Measurements from ENCODE around the gene CFAP90. TPM values are rescaled to one million over a fixed set of nuclear protein-coding genes. Genes with fewer than 3 reads are reported as not detected.

The CFAP90 gene
- polyA plus RNA-seq, 1 donor: 0.75 TPM

DNA sequence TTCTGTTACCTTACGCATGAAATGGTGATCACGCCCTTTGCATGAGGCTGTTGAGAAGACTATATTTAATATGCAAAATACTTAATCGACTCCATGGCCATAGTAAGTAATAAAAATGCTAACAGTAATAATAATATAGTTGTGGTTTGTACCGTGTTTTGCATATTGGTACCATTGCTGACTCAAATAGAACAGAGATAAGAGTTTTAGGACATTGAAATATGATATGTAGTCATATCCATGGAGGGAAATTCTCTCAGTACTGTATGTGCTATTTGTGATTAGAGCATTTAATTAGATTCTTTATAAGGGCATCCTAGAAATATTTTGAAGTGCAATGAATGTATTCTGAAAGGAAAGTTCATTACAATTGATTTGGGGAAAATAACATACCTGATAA, 41.9 kb downstream of the CFAP90 start:
- 93% methylated on average over 3 of the region's 4 CpGs for WGBS (ENCODE audit: insufficient coverage, low lambda C conversion rate)
- Histone ChIP-seq H3K9me3 (ENCODE audit: control insufficient read depth, low read depth, low read length) (no peaks in the 10 kb centered on the region), H3K27ac (ENCODE audit: low read length) (no peak overlapping the region), H3K4me3 (ENCODE audit: low read length) (no peak overlapping the region), H3K27me3 (ENCODE audit: control insufficient read depth, insufficient read depth, low read length) (no peaks in the 10 kb centered on the region), H3K36me3 (ENCODE audit: control insufficient read depth, insufficient read depth, low read length) (no peaks in the 10 kb centered on the region), H3K4me1 (ENCODE audit: control insufficient read depth, insufficient read depth, low read length) (no peaks in the 10 kb centered on the region)
- no peak for DNase-seq

GRCh38 chr5:7805379-7805778, 45.6 kb downstream of the CFAP90 start:
- no peaks in the 10 kb centered on the region for H3K36me3 ChIP-seq (ENCODE audit: control insufficient read depth, insufficient read depth, low read length)
- DNase-seq: no peak
- no peaks in the 10 kb centered on the region for H3K27me3 ChIP-seq (ENCODE audit: control insufficient read depth, insufficient read depth, low read length)
- no peak overlapping the region for H3K4me3 ChIP-seq (ENCODE audit: low read length)
- no peak overlapping the region for H3K27ac ChIP-seq (ENCODE audit: low read length)
- H3K9me3 ChIP-seq (ENCODE audit: control insufficient read depth, low read depth, low read length): no peaks in the 10 kb centered on the region
- H3K4me1 ChIP-seq (ENCODE audit: control insufficient read depth, insufficient read depth, low read length): no peaks in the 10 kb centered on the region
- 100% methylated on average over 2 of the region's 2 CpGs for WGBS (ENCODE audit: insufficient coverage, low lambda C conversion rate)

DNA sequence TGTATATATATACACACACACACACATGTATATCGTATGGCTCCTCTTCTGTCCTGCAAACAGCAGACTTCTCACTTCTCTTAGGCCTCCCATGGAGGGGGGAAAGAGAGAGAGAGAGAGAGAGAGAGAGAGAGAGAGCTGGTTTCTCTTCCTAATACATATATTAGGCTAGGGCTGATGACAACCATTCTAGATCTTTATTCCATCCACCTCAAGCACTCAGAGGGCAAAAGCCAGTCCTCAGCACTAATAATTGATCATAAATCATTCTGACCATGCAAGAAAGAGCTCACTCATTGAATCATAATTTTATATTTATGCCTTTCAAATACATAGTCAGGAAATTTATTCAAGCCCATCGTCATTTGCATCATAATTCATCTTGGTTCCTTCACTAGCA, 47.0 kb downstream of the CFAP90 start:
- no peaks in the 10 kb centered on the region for H3K27me3 ChIP-seq (ENCODE audit: control insufficient read depth, insufficient read depth, low read length)
- H3K27ac ChIP-seq (ENCODE audit: low read length): no peak overlapping the region
- no peaks in the 10 kb centered on the region for H3K36me3 ChIP-seq (ENCODE audit: control insufficient read depth, insufficient read depth, low read length)
- H3K9me3 ChIP-seq (ENCODE audit: control insufficient read depth, low read depth, low read length): no peaks in the 10 kb centered on the region
- H3K4me1 ChIP-seq (ENCODE audit: control insufficient read depth, insufficient read depth, low read length): no peaks in the 10 kb centered on the region
- WGBS (ENCODE audit: insufficient coverage, low lambda C conversion rate): 63% methylated on average over 1 of the region's 2 CpGs
- H3K4me3 ChIP-seq (ENCODE audit: low read length): no peak overlapping the region
- no peak for DNase-seq

GRCh38 chr5:7802855-7803254, 48.1 kb downstream of the CFAP90 start:
- Histone ChIP-seq H3K4me3 (ENCODE audit: low read length) (no peak overlapping the region), H3K27me3 (ENCODE audit: control insufficient read depth, insufficient read depth, low read length) (no peaks in the 10 kb centered on the region), H3K27ac (ENCODE audit: low read length) (no peak overlapping the region), H3K36me3 (ENCODE audit: control insufficient read depth, insufficient read depth, low read length) (no peaks in the 10 kb centered on the region), H3K9me3 (ENCODE audit: control insufficient read depth, low read depth, low read length) (no peaks in the 10 kb centered on the region), H3K4me1 (ENCODE audit: control insufficient read depth, insufficient read depth, low read length) (no peaks in the 10 kb centered on the region)
- WGBS (ENCODE audit: insufficient coverage, low lambda C conversion rate): no CpG with 5 or more reads among the region's 6 CpGs
- DNase-seq: no peak

DNA sequence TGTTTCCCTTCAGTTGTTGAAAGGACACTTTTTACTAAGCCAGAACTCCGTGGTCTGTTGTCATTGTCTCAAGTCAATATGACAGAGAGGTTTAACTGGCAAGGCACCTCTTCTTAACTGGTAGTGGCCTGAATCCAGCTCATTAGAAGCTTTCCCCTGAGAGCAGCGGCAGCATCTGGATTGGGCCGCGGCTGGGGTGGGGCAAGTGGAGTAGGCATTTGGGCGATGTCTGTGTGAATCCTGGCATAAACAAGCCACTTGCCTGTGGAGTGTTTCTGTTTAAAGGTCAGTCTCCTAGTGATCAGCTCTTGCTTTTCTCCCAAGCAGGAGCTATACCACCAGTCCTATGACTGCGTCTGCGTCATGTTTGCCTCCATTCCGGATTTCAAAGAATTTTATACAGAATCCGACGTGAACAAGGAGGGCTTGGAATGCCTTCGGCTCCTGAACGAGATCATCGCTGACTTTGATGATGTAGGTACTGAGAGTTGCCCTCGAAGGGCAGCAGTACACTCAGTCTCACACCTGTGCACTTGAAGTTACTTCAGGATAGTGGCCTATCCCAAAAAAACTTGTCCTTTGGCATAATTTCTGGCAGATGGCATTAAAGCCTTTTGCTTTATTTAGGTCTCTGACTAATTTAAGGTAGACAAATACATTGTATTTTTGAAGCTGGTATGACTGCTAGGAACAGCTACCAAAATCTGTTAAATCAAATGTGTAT, 48.9 kb downstream of the CFAP90 start:
- WGBS (ENCODE audit: insufficient coverage, low lambda C conversion rate): no CpG with 5 or more reads among the region's 14 CpGs
- H3K4me3 ChIP-seq (ENCODE audit: low read length): no peak overlapping the region
- H3K27ac ChIP-seq (ENCODE audit: low read length): no peak overlapping the region
- no peaks in the 10 kb centered on the region for H3K27me3 ChIP-seq (ENCODE audit: control insufficient read depth, insufficient read depth, low read length)
- DNase-seq: no peak
- no peaks in the 10 kb centered on the region for H3K36me3 ChIP-seq (ENCODE audit: control insufficient read depth, insufficient read depth, low read length)
- H3K9me3 ChIP-seq (ENCODE audit: control insufficient read depth, low read depth, low read length): no peaks in the 10 kb centered on the region
- H3K4me1 ChIP-seq (ENCODE audit: control insufficient read depth, insufficient read depth, low read length): no peaks in the 10 kb centered on the region

GRCh38 chr5:7795306-7795705, 55.6 kb downstream of the CFAP90 start:
- no peaks in the 10 kb centered on the region for H3K9me3 ChIP-seq (ENCODE audit: control insufficient read depth, low read depth, low read length)
- H3K27ac ChIP-seq (ENCODE audit: low read length): no peak overlapping the region
- no CpG with 5 or more reads among the region's 3 CpGs for WGBS (ENCODE audit: insufficient coverage, low lambda C conversion rate)
- H3K36me3 ChIP-seq (ENCODE audit: control insufficient read depth, insufficient read depth, low read length): no peaks in the 10 kb centered on the region
- no peak overlapping the region for H3K4me3 ChIP-seq (ENCODE audit: low read length)
- no peaks in the 10 kb centered on the region for H3K4me1 ChIP-seq (ENCODE audit: control insufficient read depth, insufficient read depth, low read length)
- H3K27me3 ChIP-seq (ENCODE audit: control insufficient read depth, insufficient read depth, low read length): no peaks in the 10 kb centered on the region
- DNase-seq: no peak

- Histone ChIP-seq H3K36me3 (ENCODE audit: control insufficient read depth, insufficient read depth, low read length) (no peaks in the 10 kb centered on the region), H3K4me1 (ENCODE audit: control insufficient read depth, insufficient read depth, low read length) (no peaks in the 10 kb centered on the region), H3K27me3 (ENCODE audit: control insufficient read depth, insufficient read depth, low read length) (no peaks in the 10 kb centered on the region), H3K27ac (ENCODE audit: low read length) (no peak overlapping the region), H3K4me3 (ENCODE audit: low read length) (no peak overlapping the region), H3K9me3 (ENCODE audit: control insufficient read depth, low read depth, low read length) (no peaks in the 10 kb centered on the region)
- DNase-seq: no peak
- WGBS (ENCODE audit: insufficient coverage, low lambda C conversion rate): no CpG with 5 or more reads among the region's 1 CpG
Observed at GRCh38 chr5:7794823-7795222, 56.1 kb downstream of the CFAP90 start.

DNA sequence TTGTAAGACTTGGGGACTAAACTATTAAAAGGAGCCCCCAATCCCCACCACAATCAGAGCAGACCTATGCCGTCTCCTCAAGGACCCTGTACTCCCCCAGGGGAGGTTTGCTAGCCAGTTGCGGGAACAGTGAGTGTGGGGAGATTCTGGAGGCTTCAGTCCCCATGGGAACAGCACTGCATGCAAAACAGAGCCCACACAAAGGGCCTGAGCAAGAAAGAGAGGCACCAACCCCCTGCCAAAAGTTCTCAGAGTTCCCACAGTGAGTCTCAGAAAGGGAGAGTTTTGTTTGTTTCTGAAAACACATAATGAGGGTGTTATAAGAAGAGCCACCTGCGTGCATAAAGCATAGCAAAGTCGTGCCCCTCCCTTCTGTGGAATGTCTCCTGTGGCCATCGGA, 56.6 kb downstream of the CFAP90 start:
- Histone ChIP-seq H3K9me3 (ENCODE audit: control insufficient read depth, low read depth, low read length) (no peaks in the 10 kb centered on the region), H3K27me3 (ENCODE audit: control insufficient read depth, insufficient read depth, low read length) (no peaks in the 10 kb centered on the region), H3K36me3 (ENCODE audit: control insufficient read depth, insufficient read depth, low read length) (no peaks in the 10 kb centered on the region), H3K4me3 (ENCODE audit: low read length) (no peak overlapping the region), H3K4me1 (ENCODE audit: control insufficient read depth, insufficient read depth, low read length) (no peaks in the 10 kb centered on the region), H3K27ac (ENCODE audit: low read length) (no peak overlapping the region)
- DNase-seq: no peak
- WGBS (ENCODE audit: insufficient coverage, low lambda C conversion rate): no CpG with 5 or more reads among the region's 5 CpGs

GRCh38 chr5:7793895-7794294, 57.0 kb downstream of the CFAP90 start:
- no peaks in the 10 kb centered on the region for H3K9me3 ChIP-seq (ENCODE audit: control insufficient read depth, low read depth, low read length)
- no peaks in the 10 kb centered on the region for H3K36me3 ChIP-seq (ENCODE audit: control insufficient read depth, insufficient read depth, low read length)
- no peak for DNase-seq
- no peaks in the 10 kb centered on the region for H3K27me3 ChIP-seq (ENCODE audit: control insufficient read depth, insufficient read depth, low read length)
- H3K4me3 ChIP-seq (ENCODE audit: low read length): no peak overlapping the region
- WGBS (ENCODE audit: insufficient coverage, low lambda C conversion rate): no CpG with 5 or more reads among the region's 5 CpGs
- no peaks in the 10 kb centered on the region for H3K4me1 ChIP-seq (ENCODE audit: control insufficient read depth, insufficient read depth, low read length)
- no peak overlapping the region for H3K27ac ChIP-seq (ENCODE audit: low read length)

DNA sequence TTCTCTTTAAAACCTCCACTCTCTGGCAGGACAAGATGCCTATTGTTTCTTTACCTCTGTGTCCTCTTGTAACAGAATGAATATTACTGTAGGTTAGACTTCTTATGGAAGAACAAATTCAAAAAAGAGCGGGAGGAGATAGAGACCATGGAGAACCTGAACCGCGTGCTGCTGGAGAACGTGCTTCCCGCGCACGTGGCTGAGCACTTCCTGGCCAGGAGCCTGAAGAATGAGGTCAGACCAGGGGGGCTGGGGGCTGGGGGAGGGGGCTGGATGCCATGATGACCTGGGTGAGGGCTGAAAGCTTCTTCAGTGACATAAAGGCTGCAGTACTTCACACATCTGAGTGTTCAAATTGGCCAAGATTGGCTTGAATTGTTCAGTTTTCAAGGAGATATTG, 61.4 kb downstream of the CFAP90 start:
- no CpG with 5 or more reads among the region's 7 CpGs for WGBS (ENCODE audit: insufficient coverage, low lambda C conversion rate)
- Histone ChIP-seq H3K27ac (ENCODE audit: low read length) (no peak overlapping the region), H3K4me3 (ENCODE audit: low read length) (no peak overlapping the region), H3K4me1 (ENCODE audit: control insufficient read depth, insufficient read depth, low read length) (no peaks in the 10 kb centered on the region), H3K36me3 (ENCODE audit: control insufficient read depth, insufficient read depth, low read length) (no peaks in the 10 kb centered on the region), H3K9me3 (ENCODE audit: control insufficient read depth, low read depth, low read length) (no peaks in the 10 kb centered on the region), H3K27me3 (ENCODE audit: control insufficient read depth, insufficient read depth, low read length) (no peaks in the 10 kb centered on the region)
- no peak for DNase-seq

- DNase-seq: no peak
- Histone ChIP-seq H3K27ac (ENCODE audit: low read length) (no peak overlapping the region), H3K27me3 (ENCODE audit: control insufficient read depth, insufficient read depth, low read length) (no peaks in the 10 kb centered on the region), H3K9me3 (ENCODE audit: control insufficient read depth, low read depth, low read length) (no peaks in the 10 kb centered on the region), H3K4me1 (ENCODE audit: control insufficient read depth, insufficient read depth, low read length) (no peaks in the 10 kb centered on the region), H3K4me3 (ENCODE audit: low read length) (no peak overlapping the region), H3K36me3 (ENCODE audit: control insufficient read depth, insufficient read depth, low read length) (no peaks in the 10 kb centered on the region)
- WGBS (ENCODE audit: insufficient coverage, low lambda C conversion rate): no CpG with 5 or more reads among the region's 3 CpGs
Observed at GRCh38 chr5:7787770-7788169, 63.2 kb downstream of the CFAP90 start.
